ENCODE results near the gene CPS1.

- TF ChIP-seq POLR2A (IDR thresholded peaks at IDR 0.05; ENCODE audit: low read depth, low read length) = no peak
- TF ChIP-seq CTCF (conservative IDR thresholded peaks at IDR 0.05; ENCODE audit: low read depth, low read length) = no peak
- no peak for TF ChIP-seq MXI1 (IDR thresholded peaks at IDR 0.05; ENCODE audit: borderline replicate concordance, low read depth, low read length)
These were observed 101.5 kb downstream of the CPS1 start for GRCh38 chr2:210657874-210658273.

Measured in IMR-90 (cell line).